HG02763 (cell line): Measurements from ENCODE around the gene SULT1C4.
"Not testable (repeated sequence)": the region's sequence is repeated elsewhere in the genome, so short reads cannot be mapped to it uniquely, and the experiment has no call there.

ENCODE experiments used
- ATAC-seq: cut with Tn5 transposase; IDR thresholded peaks from one replicate; pipeline ENCODE4 v1.9.1; 2021; ENCODE audit warnings: mild to moderate bottlenecking, moderate library complexity; ENCODE audit not compliant: unreplicated experiment

SULT1C4 gene

DNA sequence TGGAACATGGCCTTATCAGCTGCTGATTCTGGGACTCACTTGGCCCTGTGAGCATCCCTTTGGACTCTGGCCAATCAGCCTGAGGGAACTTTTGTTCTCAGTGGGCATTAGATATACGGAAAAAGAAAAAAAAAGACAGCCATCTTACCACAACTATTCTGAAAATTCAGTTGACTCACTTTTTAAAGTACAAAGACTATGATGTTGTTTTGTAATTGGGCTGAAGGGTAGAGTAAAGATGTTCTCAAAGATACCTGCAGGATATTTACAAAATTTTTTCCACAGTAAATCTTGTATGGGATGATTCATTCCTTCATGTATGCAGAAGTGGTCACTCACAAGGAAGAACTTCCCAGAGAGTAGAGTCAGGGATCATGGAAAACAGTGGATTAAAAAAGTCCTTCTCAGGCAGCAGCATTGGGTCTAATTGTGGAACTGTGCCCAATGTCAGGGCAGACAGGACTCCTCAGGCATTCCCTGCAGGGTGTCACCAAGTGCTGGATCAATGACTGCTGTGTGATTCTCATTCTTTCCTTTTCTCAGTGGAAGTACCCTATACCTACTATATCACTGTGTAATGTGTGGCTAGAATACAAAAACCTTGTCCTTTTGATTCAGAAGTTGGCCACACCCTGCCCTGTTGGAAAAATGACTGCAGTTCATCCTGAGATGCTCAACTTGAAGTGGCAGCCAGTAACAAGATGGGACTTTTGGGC is 35.4 kb downstream of the SULT1C4 start:
- ATAC-seq = no peak

DNA sequence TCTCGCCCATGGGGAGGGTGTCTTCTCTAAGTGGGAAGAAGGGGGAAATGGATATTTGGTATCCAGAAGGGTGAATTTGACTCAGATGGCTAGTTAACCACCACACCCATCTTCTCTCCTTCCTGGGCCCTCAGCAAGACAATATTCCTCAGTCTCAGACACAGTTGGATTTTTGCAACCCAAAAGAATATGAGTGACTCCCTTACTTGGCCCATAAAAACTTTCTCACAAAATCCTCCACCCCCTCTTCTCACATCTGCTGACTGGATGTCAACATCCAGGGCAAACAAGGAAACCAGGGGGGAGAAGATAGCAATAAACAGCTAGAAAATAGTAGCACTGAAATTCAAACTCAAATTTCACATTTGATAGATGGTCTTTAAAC is 35.9 kb downstream of the SULT1C4 start:
- no peak for ATAC-seq

DNA sequence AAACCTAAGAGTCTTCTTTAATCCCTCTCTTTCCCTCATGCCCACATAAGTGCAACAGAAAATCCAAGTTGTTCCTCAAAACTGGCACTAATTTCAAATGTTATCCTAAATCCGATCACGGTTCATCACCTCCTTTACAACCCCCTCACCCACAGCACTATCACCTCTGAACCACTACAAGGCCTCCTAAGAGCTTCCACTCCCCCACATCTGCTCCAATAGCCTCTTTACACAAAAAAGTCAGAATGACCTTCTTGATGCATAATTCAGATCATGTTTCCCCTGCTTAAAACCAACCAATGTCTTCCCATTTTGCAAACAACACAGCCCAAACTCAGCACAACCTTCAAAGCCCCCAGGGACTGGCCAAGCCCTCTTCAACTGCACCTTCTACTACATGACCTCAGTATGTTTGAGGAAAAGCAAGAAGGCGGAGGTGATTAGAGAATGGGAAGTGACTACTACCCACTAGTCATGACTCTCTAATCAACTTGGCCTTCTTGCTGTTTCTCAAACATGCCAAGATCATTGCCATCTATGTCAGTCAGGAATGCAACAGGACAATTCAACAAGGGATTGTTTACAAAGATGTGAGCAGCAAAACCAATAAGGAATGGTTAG is 36.6 kb downstream of the SULT1C4 start:
- ATAC-seq = no peak

DNA sequence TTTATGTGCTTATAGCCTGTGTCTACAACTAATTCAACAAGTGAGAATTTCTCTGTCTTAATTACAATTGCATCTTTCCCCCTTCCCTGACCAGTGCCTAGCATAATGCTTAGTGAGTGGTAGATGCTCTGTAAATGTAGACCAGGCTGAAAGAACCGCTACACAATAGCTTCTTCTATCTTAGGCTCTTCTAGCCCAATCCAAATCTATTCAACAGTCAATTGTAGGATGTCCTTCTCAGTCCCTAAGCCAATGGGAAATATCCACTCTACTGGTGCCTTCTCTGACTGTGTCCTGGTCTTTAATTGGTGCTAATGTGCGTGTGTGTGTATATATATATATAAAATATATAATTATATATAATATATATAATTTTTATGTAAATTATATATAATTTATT is 37.2 kb downstream of the SULT1C4 start:
- ATAC-seq = no peak

DNA sequence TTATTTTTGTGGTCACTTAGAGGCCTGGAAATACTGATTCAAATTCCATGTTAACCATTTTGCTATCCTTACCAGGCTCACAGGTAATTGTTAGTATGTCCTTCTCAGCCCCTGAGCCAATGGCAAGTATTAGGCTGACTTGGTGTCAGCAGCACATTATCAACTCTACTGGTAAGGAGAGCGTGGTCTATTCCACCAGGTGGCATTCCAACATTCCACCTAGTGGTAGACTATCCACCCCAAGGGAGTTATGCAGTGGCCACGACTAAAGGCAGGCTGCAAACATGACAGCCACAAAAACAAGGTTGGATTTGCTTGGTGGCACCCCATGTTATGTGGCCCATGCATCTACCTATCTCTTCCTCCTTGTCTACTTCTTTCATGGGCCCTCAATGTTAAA is 39.5 kb downstream of the SULT1C4 start:
- ATAC-seq = no peak

DNA sequence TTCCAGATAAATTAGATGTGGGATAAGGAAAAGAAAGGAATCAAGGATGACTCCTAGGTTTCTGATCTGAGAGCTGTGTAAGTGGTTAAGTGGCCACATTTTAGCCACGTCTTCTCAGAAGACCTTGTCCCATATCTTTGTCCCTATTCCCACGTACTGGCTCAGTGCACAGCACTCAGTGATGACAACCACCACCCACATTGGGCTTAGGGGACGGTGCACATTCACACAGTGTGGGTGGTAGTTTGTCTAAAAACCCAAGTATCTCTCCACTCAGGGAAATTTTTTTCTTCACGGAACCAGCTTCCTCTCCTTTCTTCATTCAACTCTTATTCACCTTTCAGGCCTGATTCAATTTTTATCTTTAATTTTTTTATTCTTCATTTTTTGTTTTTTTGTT is 40.7 kb downstream of the SULT1C4 start:
- no peak for ATAC-seq

DNA sequence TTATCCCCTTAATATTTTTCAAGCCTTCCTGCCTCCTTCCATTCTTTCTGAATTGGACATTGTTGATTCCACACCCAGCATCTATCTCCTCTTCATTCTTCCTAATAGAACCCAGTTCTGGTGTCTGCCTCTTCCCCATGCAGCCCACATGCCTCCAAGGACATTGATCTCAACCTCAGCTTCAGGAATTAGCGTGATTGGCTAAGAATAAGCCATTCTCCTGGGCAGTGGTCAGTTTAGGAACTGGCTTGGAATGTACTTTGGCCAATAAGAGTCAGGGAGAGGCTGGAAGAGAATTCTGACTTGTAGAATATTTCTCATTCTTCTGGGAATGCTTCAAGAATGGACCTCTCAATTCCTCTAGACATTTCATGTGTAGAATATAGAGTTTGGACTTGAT is 45.3 kb downstream of the SULT1C4 start:
- ATAC-seq = no peak

DNA sequence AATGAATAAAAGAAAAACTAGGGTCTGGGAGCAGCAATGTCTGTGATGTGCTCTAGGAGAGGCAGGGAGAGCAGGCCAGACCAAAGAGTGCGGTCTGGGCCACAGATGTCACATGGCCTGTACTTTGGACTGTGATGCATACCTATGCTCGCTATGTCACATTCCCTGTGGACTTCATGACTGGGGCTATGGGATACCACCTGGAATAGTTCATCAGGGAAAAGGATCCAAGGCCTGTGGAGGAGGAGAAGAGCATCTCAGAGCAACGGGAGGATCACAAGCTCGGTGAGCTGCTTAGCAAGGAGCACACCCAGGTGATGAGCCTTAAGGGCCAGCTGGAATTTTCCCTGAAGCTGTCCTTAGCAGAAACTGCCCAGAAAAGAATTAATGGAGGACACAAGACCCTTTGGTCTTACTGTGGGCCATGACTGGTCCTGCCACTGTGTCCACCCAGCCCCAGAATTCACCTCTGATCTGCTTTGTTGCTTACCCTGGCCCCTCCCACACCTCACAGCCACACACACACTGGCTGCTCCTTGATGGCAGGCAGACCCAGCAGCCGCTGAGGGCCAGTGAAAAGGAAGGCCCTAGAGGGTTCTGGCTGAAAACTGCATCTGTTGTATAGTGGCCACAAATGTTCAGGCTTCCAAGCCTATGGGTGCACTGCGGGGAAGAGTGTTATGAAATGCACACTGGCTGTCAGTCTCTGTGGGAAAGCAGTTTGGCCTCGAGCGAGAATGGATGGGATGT is 45.9 kb downstream of the SULT1C4 start:
- no peak for ATAC-seq

DNA sequence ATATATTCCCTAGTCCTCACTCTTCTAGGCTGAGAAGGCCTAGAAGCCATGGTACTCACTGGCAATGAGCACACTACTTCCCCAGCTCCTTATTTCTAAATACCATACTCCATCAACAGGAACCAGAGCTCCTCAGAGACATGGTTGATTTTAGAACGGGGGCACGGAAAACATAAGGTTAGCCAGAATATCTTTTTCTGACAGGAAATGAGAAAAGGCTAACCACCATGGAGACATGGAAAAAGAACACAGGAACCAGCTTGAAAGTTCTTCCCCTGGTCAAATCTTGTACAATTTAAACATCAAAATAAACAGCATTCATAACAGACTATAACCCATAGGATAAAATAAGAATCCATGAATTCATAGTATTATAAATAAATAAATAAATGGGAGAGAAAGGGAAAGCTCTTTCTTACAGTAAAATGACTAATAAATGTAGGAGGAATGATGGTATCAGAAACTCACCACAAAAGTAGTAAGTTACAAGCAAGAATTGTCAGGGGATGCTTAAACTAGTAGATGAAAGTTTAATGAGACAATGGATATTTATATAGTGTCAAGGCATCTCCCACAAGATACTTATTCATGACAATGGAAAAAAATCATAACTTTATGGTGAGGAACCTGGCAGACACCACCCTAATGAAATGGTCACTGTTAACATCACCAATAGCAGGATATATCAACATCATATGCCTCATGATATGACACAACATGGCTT is 50.7 kb downstream of the SULT1C4 start:
- ATAC-seq = no peak

DNA sequence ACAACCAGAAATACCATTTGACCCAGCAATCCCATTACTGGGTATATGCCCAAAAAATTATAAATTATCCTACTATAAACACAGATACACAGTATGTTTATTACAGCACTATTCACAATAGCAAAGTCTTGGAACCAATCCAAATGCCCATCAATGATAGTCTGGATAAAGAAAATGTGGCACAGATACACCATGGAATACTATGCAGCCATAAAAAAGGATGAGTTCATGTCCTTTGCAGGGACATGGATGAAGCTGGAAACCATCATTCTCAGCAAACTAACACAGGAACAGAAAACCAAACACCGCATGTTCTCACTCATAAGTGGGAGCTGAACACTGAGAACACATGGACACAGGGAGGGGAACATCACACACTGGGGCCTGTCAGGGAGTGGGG is 57.8 kb downstream of the SULT1C4 start:
- ATAC-seq = not testable (repeated sequence)

DNA sequence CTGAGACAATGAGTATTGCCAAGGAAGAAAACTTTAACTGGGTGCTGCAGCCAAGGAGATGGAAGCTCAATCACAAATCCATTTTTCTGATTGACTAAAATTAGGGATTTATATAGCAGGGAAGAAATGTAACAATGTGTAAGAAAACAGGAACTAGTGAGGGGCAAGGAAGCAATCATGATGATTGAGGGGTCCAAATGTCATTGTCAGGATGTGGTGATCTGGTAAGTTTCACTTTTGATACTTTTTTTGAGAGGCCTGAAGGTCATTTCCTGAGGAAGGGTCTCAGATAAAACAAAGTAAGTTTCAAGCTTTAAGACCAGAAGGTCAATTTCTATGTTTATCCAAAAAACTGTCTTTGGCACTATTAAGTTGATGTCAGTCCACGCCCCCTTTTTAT is 59.2 kb downstream of the SULT1C4 start:
- no peak for ATAC-seq
